ENCODE results near the gene CENPM.

Gene CENPM, protein sequence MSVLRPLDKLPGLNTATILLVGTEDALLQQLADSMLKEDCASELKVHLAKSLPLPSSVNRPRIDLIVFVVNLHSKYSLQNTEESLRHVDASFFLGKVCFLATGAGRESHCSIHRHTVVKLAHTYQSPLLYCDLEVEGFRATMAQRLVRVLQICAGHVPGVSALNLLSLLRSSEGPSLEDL

GRCh38 chr22:41946629-41947423 lies at the start of gene CENPM:
TSS of gene CENPM (minus strand) at chr22:41947152. CDS start at chr22:41947076, 76 bp downstream.
- peak; percentile 84 for DNase-seq

DNA sequence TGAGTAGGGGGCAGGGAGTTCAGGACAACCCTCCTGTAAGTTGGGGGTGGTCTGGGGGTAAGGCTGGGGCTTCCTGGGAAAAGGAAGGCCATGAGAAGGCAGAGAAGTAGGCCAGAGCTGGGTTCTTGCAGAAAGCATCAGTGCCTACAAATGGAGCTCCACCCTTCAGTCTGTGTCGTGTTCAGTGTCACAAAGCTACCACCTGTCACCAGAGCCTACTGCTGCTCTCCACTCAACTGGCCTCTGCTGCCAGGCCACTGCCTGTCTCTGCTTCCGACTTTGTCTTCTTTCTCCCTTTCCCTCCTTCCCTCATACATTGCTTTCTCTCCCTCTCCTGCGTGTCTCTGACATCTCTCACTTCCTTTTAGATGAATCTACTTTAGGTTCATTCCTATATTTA lies 48.3 kb upstream of the CENPM start:
- no peak for DNase-seq

GRCh38 chr22:41992496-41992895 lies 45.5 kb upstream of the CENPM start:
- no peak for DNase-seq

- DNase-seq = no peak
Measured at GRCh38 chr22:41991111-41991510, 44.2 kb upstream of the CENPM start.

- no peak for DNase-seq
Measured at GRCh38 chr22:41989246-41989645, 42.3 kb upstream of the CENPM start.

DNA sequence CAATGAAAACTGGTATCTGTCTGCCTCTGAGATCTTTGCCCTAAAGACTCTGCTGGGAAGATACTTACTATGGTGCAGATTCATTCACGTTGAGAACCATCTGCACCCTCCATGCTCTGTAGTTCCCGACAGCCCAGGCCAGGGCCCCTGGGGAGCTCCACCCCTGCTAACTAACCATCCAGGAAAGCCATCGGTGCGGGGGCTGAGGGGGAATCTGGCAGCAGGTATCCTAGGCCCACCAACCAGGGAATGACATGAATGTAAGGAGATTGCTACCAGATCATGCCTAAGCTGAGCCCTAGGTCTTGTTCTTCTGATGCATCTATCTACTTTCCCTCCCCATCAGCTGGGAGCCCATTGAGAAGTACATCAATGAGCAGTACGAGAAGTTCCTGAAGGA lies 40.3 kb upstream of the CENPM start:
- no peak for DNase-seq

DNA sequence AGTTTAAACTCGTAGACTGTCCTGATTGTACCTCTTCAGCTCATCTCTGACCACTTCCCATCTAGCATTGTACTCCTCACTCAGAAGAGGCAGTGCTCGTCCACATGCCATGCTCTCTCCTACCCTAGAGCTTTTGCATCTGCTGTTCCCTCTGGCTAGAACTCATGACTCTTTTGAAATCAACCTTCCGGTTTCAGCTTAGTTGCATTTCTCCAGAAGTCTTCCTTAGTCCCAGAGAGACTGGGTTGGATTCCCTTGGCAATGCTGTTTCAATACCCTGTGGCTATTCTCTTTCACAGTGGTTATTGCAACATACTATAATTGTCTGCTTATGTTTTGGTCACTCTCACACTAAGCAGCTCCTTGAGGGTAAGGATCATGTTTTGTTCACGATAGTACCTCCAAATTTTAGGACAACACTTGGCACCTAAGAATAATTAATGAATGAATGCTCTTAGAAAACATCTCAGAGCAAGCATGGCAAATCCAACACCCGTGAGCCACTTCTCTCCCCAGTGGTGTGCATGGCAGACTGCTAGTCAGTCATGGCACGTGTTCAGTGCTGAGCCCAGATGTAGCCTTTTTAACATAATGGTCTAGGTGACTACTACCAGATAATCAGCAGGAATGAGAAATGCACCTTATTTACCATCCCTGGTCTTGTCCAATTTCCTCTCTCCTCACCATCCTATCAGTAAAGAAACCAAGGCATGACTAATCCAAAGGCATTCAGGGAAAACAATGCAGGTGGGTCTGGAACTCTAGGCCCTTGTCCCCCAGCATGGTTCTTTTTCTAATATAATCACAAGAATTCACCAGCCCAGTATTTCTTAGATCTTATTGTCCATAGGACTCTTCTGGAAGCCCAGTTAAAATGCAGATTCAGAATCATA lies 36.8 kb upstream of the CENPM start:
- DNase-seq = no peak

DNA sequence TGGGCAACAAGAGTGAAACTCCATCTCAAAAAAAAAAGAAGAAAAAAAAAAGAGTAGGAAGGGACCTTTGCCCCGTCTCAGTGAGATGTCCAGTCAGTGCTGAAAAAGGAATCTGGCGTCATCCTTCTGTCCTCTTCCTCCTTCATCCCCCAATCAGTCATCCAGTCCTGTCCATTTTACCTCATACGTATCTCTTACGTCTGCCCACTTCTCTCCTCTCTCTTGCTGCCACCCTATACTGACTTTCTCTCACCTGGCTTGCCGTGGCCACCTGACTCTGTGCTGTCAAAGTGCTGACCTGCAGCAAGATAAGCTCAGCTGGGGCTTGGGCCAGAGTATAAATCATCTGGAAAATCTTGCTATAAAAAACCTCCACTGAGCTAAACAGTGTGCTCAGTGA lies 35.9 kb upstream of the CENPM start:
- no peak for DNase-seq

DNA sequence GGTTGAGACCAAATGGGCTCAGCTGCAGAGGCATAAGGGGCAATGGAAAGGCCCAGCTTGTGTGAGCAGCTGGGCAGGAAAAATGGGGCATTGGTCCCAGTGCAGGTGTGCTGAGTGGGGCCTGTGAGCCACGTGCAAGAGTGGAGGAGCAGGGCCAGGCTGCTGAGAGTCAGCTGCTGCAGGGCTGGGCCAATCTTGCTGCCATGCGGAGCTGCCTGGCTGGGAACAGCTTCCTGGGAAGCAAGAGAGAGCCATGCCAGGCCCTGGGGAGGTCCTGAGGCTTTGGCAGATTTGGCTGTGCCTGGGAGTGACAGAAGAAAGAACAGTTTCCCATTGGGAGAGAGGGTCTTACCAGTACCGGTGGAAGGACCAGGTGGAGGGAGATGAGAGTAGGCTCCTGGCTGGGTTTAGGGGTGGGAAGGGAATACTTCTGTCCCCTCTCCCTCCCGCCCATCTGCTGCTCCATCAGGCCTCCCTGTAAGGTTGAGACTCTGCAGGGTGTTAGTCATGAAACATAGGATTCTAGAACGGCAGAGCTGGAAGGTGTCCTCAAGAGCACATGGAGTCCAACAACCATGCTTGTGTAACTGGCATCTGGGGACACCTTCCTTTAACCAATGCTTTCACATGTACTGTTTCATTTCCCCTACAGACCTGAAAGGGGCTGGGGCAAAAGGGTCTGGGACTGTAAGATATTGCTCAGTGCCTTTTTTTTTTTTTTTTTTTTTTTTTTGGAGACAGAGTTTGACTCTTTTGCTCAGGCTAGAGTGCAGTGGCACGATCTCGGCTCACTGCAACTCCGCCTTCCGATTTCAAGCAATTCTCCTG lies 32.7 kb upstream of the CENPM start:
- no peak for DNase-seq

GRCh38 chr22:41978732-41979131 lies 31.8 kb upstream of the CENPM start:
- no peak for DNase-seq

DNA sequence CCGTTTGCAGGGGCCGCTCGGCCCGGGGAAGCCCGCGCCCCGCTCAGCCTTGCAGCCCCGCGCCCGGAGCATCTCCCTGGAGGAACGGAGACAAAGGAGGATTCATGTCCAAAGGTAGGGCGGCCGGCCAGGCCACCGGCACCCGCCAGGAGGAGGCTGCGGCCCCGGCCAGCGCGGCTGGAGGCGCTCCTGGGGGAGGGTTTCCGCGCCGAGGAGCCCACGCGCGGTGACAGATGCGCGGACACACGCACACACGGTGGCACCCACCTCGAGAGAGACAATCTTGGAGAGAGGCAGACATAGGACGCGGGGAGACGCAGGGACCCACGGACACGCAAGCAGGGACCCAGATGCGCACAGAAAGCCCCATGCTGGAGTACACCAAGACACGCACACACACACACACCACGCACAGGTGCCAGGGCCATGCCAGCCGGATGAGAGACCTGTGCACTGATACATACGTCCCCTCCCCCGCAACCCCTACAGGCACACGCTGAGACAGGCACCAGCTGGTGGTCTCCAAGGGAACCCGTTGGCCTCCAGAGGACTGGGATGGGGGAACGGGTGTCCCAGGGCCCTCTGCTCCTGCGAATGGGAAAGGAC lies 30.1 kb upstream of the CENPM start:
- DNase-seq = no peak

DNA sequence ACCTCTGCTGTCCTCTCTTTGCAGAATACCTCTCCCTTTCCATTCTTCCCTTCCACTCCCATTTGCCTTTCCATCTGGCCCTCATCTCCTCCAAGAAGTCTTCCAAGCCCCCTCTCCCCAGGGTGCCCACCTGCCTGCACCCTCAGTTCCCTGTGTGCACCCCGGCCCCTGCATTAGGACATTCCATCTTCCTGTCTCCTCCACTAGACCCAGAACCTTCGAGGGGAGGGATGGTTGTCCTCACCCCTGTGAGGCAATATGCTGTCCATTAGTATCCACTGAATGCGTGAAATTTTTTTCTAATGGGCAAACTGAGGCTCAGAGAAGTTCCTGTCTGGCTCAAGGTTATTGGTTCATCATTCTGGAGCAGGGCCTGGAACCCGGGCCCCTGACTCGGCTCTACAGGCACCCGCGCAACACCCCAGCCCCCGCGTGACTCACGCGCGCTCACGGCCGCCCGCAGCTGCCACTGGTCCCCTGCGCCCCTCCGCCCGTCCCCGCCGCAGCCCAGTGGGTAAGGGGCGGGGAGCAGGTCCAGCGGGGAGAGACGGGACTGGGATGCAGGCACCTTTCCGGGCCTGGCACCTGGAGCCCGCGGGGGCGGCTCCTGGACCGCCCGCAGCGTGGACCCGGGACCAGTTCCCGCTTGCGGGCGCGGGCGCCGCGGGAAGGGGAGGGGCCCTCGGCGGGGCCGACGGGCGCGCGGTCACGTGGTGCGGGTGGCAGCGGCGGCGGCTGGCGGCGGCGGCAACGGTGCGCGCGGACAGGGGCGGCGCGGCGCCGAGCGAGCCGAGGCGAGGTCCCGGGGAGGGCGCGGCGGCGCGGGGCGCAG lies 29.3 kb upstream of the CENPM start:
- peak; percentile 20 for DNase-seq

DNA sequence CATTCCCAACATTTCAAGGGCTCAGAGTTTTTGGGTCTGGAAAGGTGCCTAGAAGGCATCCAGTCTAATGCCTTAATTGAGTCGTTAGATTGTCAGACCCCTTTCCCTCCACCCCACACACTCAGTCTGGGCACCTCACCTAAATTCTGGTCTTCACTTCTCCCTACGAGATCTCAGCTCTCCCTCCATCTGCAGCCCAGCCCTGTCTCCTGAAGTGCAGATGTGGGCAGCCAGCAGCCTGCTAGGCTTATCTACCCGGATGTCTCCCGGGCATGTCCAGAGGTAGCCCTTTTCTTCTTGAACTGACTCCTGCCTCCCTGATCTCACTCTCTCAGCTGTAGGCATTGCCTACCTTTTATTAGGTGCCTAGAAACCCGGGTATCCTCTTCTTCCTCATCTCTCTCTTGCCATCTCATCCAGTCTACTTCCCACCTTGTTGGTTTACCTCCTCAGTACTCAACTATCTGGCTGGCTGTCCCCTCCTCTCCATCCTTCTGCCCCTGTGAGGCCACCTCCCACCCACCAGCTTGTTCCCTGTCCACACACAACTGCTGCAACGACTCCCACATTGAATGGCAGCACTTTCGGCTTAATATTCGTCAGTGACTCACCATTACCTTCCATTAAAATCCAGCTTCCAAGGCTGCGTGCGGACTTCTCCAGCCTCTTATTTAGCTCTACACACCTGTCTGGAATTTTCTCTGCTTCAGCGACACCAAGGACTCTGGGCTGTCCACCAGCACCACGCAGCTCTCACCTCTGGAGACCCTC lies 28.5 kb upstream of the CENPM start:
- DNase-seq = no peak

- DNase-seq = no peak
Measured at GRCh38 chr22:41974691-41975290, 27.8 kb upstream of the CENPM start.

GRCh38 chr22:41971431-41971830 lies 24.5 kb upstream of the CENPM start:
- DNase-seq = no peak

DNA sequence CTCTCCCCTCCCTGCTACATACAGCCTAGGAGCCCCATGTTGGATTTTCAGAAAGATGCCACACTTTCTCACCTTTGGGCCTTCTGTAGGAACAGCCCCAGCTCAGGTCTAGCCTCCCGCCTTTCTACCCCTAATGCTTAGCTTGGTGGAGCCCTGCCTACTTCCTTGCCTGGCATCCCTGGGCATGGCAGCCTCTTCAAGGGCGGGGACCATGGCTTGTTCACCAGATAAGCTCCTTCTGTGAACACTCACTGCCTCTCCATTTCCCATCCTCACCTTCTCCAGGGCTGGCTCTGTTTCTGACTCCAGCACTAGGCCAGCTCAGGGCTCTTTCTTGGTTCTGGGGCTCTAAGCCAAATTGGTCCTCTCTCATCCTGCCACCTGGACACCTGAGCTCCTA lies 23.6 kb upstream of the CENPM start:
- DNase-seq = no peak

- DNase-seq = no peak
Measured at GRCh38 chr22:41969110-41969646, 22.2 kb upstream of the CENPM start, which contains the start of gene SEPTIN3. TSS of gene SEPTIN3 (plus strand) at chr22:41969443. CDS start at chr22:41971493, 2,050 bp downstream.

GRCh38 chr22:41968601-41969000 lies 21.6 kb upstream of the CENPM start:
- DNase-seq = no peak

DNA sequence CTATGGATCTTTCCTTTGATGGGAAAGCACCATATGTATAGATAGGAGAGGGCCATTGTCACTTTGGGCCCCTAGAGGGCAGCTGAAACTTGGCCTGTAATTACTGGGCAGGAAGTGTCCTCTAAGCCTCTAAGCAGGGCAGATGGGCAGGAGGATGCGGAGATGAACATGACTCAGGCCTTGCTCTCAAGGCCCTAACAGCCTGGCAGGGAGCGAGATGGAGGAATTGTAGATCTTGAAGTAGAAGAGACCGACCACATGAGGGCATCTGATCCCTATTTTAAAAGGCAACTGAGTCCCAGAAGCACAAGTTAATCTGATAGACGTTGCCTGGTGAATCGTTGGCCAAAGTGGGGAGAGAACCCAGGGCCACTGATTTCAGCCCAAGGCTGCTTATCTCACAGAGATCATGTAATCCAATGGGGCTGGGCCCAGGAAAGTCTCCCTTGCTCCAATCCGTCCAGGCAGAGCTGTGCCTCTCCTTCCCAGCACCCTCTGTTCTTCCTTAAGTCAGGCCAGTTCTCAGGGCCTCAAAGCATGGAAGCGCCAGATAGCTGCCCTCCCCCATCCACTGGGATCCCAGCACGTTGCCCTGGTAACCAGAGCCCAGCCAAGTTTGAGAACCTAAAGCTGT lies 19.8 kb upstream of the CENPM start:
- peak; percentile 60 for DNase-seq

All from CD4-positive, alpha-beta T cell treated with Interleukin-15 for 1 hour (primary cell).